DOHH2 (cell line): ENCODE measurements around the gene CORO1A.
"Not testable (repeated sequence)": the region's sequence is repeated elsewhere in the genome, so short reads cannot be mapped to it uniquely, and the experiment has no call there.

Experiments
- EZH2phosphoT487 ChIP-seq: fragments of 200-600 bp; sonication (generic); IDR thresholded peaks from 2 replicates; pipeline ENCODE4 v1.6.1; 2017; ENCODE audit warnings: borderline replicate concordance, mild to moderate bottlenecking, antibody characterized with exemption, low read length, moderate library complexity, mixed read lengths
- TF ChIP-seq, protein P1 (sequence below): fragments of 200-600 bp; sonication (generic); IDR thresholded peaks from one replicate; pipeline ENCODE4 v1.5.1; 2014; ENCODE audit warnings: antibody characterized with exemption, mild to moderate bottlenecking, low read depth, low read length; ENCODE audit not compliant: poor library complexity, severe bottlenecking

DNA sequence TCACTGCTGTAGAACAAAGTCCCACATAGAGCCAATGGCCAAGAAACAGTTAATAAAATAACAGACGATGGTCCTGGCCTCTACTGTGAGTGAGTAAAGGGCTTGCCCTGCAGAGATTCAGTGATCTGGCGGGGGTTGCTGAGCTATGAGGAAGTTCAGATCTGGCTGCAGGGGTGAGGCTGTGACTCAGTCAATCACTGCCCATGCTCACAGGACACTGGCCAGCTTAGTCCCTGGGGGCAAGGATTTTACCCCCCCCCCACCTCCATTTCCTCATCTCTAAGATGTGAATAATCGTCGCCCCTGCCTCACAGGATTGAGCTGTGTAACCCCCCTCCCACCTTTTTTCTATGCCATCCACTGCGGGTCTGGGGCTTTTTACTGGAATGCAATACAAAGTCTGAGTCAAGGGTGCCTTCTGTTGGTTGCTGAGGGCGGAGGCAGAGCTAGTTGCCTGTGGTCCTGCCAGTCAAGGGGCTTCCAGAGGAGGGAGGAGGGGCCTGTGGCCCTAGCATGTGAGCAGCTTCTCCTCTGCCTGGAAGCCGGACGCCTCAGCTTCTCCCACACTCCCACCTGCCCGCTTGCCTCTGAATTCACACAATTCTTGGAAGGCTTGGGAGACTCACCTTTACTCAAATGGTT is 23.8 kb downstream of the CORO1A start:
- TF ChIP-seq, protein P1, sequence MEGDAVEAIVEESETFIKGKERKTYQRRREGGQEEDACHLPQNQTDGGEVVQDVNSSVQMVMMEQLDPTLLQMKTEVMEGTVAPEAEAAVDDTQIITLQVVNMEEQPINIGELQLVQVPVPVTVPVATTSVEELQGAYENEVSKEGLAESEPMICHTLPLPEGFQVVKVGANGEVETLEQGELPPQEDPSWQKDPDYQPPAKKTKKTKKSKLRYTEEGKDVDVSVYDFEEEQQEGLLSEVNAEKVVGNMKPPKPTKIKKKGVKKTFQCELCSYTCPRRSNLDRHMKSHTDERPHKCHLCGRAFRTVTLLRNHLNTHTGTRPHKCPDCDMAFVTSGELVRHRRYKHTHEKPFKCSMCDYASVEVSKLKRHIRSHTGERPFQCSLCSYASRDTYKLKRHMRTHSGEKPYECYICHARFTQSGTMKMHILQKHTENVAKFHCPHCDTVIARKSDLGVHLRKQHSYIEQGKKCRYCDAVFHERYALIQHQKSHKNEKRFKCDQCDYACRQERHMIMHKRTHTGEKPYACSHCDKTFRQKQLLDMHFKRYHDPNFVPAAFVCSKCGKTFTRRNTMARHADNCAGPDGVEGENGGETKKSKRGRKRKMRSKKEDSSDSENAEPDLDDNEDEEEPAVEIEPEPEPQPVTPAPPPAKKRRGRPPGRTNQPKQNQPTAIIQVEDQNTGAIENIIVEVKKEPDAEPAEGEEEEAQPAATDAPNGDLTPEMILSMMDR, result not testable (repeated sequence)
- TF ChIP-seq EZH2phosphoT487, result not testable (repeated sequence)
